ENCODE measurements around the gene NLRX1. TPM values are rescaled to one million over a fixed set of nuclear protein-coding genes. Genes with fewer than 3 reads are reported as not detected.

NLRX1 gene
- total and polyA plus RNA-seq, 10 of the 15 experiments (the other 5 are each of a cell fraction or from before 2014, with no cell fraction given) = 0.85 to 18.5 (median 10.0) TPM

GRCh38 chr11:119187123-119187892 is 18.8 kb downstream of the NLRX1 start:
- Histone ChIP-seq H3K4me2 (ENCODE audit: control insufficient read depth, insufficient read depth) (no peak overlapping the region), H3K9me3 (replicated peaks; ENCODE audit: control insufficient read depth, insufficient read depth, low read length) (no peaks in the 10 kb centered on the region; the same call in 2 of the 3 replicates), H4K20me1 (ENCODE audit: control insufficient read depth, insufficient read depth) (no peaks in the 10 kb centered on the region), H3K79me2 (ENCODE audit: control insufficient read depth, insufficient read depth, low read length) (no peaks in the 10 kb centered on the region), H2AFZ (ENCODE audit: control insufficient read depth, low read depth, low read length) (no peak overlapping the region), H3K4me3 (no peak overlapping the region), H3K27me3 (replicated peaks in 1 of 2; ENCODE audit: control insufficient read depth in 2 of 2, insufficient read depth in 2 of 2, low read length in 1 of 2) (no peaks in the 10 kb centered on the region), H3K4me1 (ENCODE audit: control insufficient read depth, insufficient read depth, low read length) (no peaks in the 10 kb centered on the region), H3K36me3 (ENCODE audit: control insufficient read depth in 2 of 2, insufficient read depth in 2 of 2, low read length in 1 of 2) (no peaks in the 10 kb centered on the region), H3K27ac (ENCODE audit: control insufficient read depth, insufficient read depth) (no peak overlapping the region), H3K9ac (ENCODE audit: control insufficient read depth, insufficient read depth, low read length) (no peak overlapping the region)
- intact Hi-C loops (cut with micrococcal nuclease; ENCODE audit: unreplicated experiment) (no loop called here), in situ Hi-C loops (cut with MboI) (no loop called here)
- FAIRE-seq (no peak), DNase-seq (ENCODE audit: low read depth, low spot score) (no peak), ATAC-seq (no peak)
- no TSS peak for BruUV-seq (replicated peaks)
- SMC1A ChIA-PET (ENCODE audit: uncharacterized antibody, unreplicated experiment) = no interaction called here
- RAD21 ChIA-PET (ENCODE audit: unreplicated experiment) = no interaction called here
- POLR2A ChIA-PET = no interaction called here
- CTCF ChIA-PET = no interaction called here
- no peak for TF ChIP-seq RBBP5 (conservative IDR thresholded peaks at IDR 0.05)
- no peak for TF ChIP-seq ELK1 (IDR thresholded peaks at IDR 0.05; ENCODE audit: low read depth, low read length)
- TF ChIP-seq WRNIP1 (IDR thresholded peaks at IDR 0.05; ENCODE audit: borderline replicate concordance, low read depth, low read length) = no peak
- 48% methylated on average over 19 of the region's 21 CpGs for WGBS (ENCODE audit: insufficient coverage, insufficient replicate concordance, low lambda C conversion rate, missing lambda C conversion rate)

- Histone ChIP-seq H2AFZ (ENCODE audit: control insufficient read depth, low read depth, low read length) (no peak overlapping the region), H3K4me3 (no peak overlapping the region), H3K9ac (ENCODE audit: control insufficient read depth, insufficient read depth, low read length) (no peak overlapping the region), H3K27me3 (replicated peaks in 1 of 2; ENCODE audit: control insufficient read depth in 2 of 2, insufficient read depth in 2 of 2, low read length in 1 of 2) (no peaks in the 10 kb centered on the region), H3K4me2 (ENCODE audit: control insufficient read depth, insufficient read depth) (no peak overlapping the region), H3K4me1 (ENCODE audit: control insufficient read depth, insufficient read depth, low read length) (no peaks in the 10 kb centered on the region), H3K27ac (ENCODE audit: control insufficient read depth, insufficient read depth) (no peak overlapping the region), H4K20me1 (ENCODE audit: control insufficient read depth, insufficient read depth) (no peaks in the 10 kb centered on the region), H3K9me3 (replicated peaks; ENCODE audit: control insufficient read depth, insufficient read depth, low read length) (no peaks in the 10 kb centered on the region; the same call in 2 of the 3 replicates), H3K36me3 (ENCODE audit: control insufficient read depth in 2 of 2, insufficient read depth in 2 of 2, low read length in 1 of 2) (no peaks in the 10 kb centered on the region), H3K79me2 (ENCODE audit: control insufficient read depth, insufficient read depth, low read length) (no peaks in the 10 kb centered on the region)
- 19% methylated on average over 11 of the region's 11 CpGs for WGBS (ENCODE audit: insufficient coverage, insufficient replicate concordance, low lambda C conversion rate, missing lambda C conversion rate)
- ChIA-PET RAD21 (ENCODE audit: unreplicated experiment) (no interaction called here), POLR2A (interaction anchor here (0.5 kb wide), 1 partner anchor 237 kb away, joined by 7 read pairs; no protein-coding TSS in a partner anchor), CTCF (no interaction called here), SMC1A (ENCODE audit: uncharacterized antibody, unreplicated experiment) (no interaction called here)
- BruUV-seq (replicated peaks) = no TSS peak
- intact Hi-C loops (cut with micrococcal nuclease; ENCODE audit: unreplicated experiment) (no loop called here), in situ Hi-C loops (cut with MboI) (no loop called here)
- DNase-seq (ENCODE audit: low read depth, low spot score) (no peak), ATAC-seq (no peak), FAIRE-seq (no peak)
- TF ChIP-seq CBFB (IDR thresholded peaks at IDR 0.05; ENCODE audit: low read depth) (no peak), NFYA (IDR thresholded peaks at IDR 0.05; ENCODE audit: borderline replicate concordance, low read depth, low read length) (no peak), MTA3 (IDR thresholded peaks at IDR 0.05; ENCODE audit: borderline replicate concordance, low read length) (no peak), HDAC6 (IDR thresholded peaks at IDR 0.05; ENCODE audit: unreplicated experiment) (no peak), RUNX3 (IDR thresholded peaks at IDR 0.05; ENCODE audit: low read length) (no peak), ASH2L (IDR thresholded peaks at IDR 0.05; ENCODE audit: borderline replicate concordance, low read depth) (no peak), CHD4 (IDR thresholded peaks at IDR 0.05) (no peak)
Measured at GRCh38 chr11:119188067-119188466, 19.5 kb downstream of the NLRX1 start.

All from GM12878 (cell line).